ENCODE data around the gene SYT7.

SYT7 gene

GRCh38 chr11:61539006-61539405 lies 41.9 kb downstream of the SYT7 start:
- DNase-seq (ENCODE audit: low read depth, low spot score), result no peak

GRCh38 chr11:61538636-61538961 lies 42.3 kb downstream of the SYT7 start:
- DNase-seq (ENCODE audit: low read depth, low spot score), result no peak

- no peak for DNase-seq (ENCODE audit: low read depth, low spot score)
Measured at GRCh38 chr11:61537326-61537725, 43.5 kb downstream of the SYT7 start.

- DNase-seq (ENCODE audit: low read depth, low spot score), result no peak
Measured at GRCh38 chr11:61536676-61537270, 44.1 kb downstream of the SYT7 start.

GRCh38 chr11:61535998-61536675 lies 44.7 kb downstream of the SYT7 start:
- DNase-seq (ENCODE audit: low read depth, low spot score), result no peak

GRCh38 chr11:61534933-61535839 lies 45.7 kb downstream of the SYT7 start:
- no peak for DNase-seq (ENCODE audit: low read depth, low spot score)

- DNase-seq (ENCODE audit: low read depth, low spot score), result no peak
Measured at GRCh38 chr11:61534025-61534932, 46.6 kb downstream of the SYT7 start.

GRCh38 chr11:61533401-61533800 lies 47.5 kb downstream of the SYT7 start:
- DNase-seq (ENCODE audit: low read depth, low spot score), result no peak

- DNase-seq (ENCODE audit: low read depth, low spot score), result no peak
Measured at GRCh38 chr11:61533039-61533375, 47.9 kb downstream of the SYT7 start.

- DNase-seq (ENCODE audit: low read depth, low spot score), result no peak
Measured at GRCh38 chr11:61532134-61533038, 48.5 kb downstream of the SYT7 start.

GRCh38 chr11:61531044-61531443 lies 49.8 kb downstream of the SYT7 start:
- no peak for DNase-seq (ENCODE audit: low read depth, low spot score)

GRCh38 chr11:61529537-61530225 lies 51.2 kb downstream of the SYT7 start:
- no peak for DNase-seq (ENCODE audit: low read depth, low spot score)

GRCh38 chr11:61528114-61528513 lies 52.8 kb downstream of the SYT7 start:
- DNase-seq (ENCODE audit: low read depth, low spot score), result no peak

GRCh38 chr11:61526956-61527731 lies 53.7 kb downstream of the SYT7 start:
- no peak for DNase-seq (ENCODE audit: low read depth, low spot score)

- no peak for DNase-seq (ENCODE audit: low read depth, low spot score)
Measured at GRCh38 chr11:61526229-61526628, 54.6 kb downstream of the SYT7 start.

GRCh38 chr11:61524963-61525587 lies 55.8 kb downstream of the SYT7 start:
- DNase-seq (ENCODE audit: low read depth, low spot score), result no peak

- DNase-seq (ENCODE audit: low read depth, low spot score), result no peak
Measured at GRCh38 chr11:61524446-61524845, 56.4 kb downstream of the SYT7 start.

GRCh38 chr11:61522881-61523280 lies 58.0 kb downstream of the SYT7 start:
- no peak for DNase-seq (ENCODE audit: low read depth, low spot score)

Data from smooth muscle cell of the brain vasculature (primary cell).